H9 (cell line): ENCODE measurements around the gene MRPL28. TPM values are rescaled to one million over a fixed set of nuclear protein-coding genes. Genes with fewer than 3 reads are reported as not detected.

ENCODE experiments used
- DNase-seq: peaks from one replicate; pipeline ENCODE4 v3.0.0-alpha.2; 2017
- H2AFZ ChIP-seq: one replicate; pipeline ENCODE4 v1.6.1; 2013; ENCODE audit warnings: mild to moderate bottlenecking, low read length, control low read depth, moderate library complexity
- H2AK5ac ChIP-seq: 2 replicates; pipeline ENCODE4 v1.6.1; 2013; ENCODE audit warnings: low read length, control low read depth, mixed read lengths; ENCODE audit not compliant: insufficient read length
- H2BK120ac ChIP-seq: one replicate; pipeline ENCODE4 v1.6.1; 2013; ENCODE audit warnings: low read depth, mild to moderate bottlenecking, low read length, control low read depth, inconsistent platforms; ENCODE audit not compliant: poor library complexity, severe bottlenecking
- H2BK12ac ChIP-seq: 2 replicates; pipeline ENCODE4 v1.6.1; 2013; ENCODE audit warnings: low read length, control low read depth, mixed read lengths, low read depth; ENCODE audit not compliant: insufficient read length
- H2BK15ac ChIP-seq: 2 replicates; pipeline ENCODE4 v1.6.1; 2013; ENCODE audit warnings: low read depth, low read length, control low read depth
- H2BK20ac ChIP-seq: one replicate; pipeline ENCODE4 v1.6.1; 2013; ENCODE audit warnings: low read depth, mild to moderate bottlenecking, low read length, control low read depth, inconsistent platforms; ENCODE audit not compliant: poor library complexity, severe bottlenecking
- H2BK5ac ChIP-seq: 2 replicates; pipeline ENCODE4 v1.6.1; 2013; ENCODE audit warnings: low read length, control low read depth, mixed read lengths; ENCODE audit not compliant: insufficient read length
- H3K14ac ChIP-seq: 2 replicates; pipeline ENCODE4 v1.6.1; 2013; ENCODE audit warnings: low read length, control low read depth; ENCODE audit not compliant: insufficient read depth
- H3K18ac ChIP-seq: 2 replicates; pipeline ENCODE4 v1.6.1; 2013; ENCODE audit warnings: low read depth, mild to moderate bottlenecking, mixed read lengths, low read length, control low read depth; ENCODE audit not compliant: insufficient read length
- H3K23ac ChIP-seq: 2 replicates; pipeline ENCODE4 v1.6.1; 2013; ENCODE audit warnings: low read length, control low read depth, mixed read lengths, low read depth; ENCODE audit not compliant: insufficient read length
- H3K23me2 ChIP-seq: 2 replicates; pipeline ENCODE4 v1.6.1; 2013; ENCODE audit warnings: low read depth, mild to moderate bottlenecking, mixed read lengths, low read length, control low read depth; ENCODE audit not compliant: insufficient read length, poor library complexity, severe bottlenecking
- H3K27ac ChIP-seq: 2 replicates; pipeline ENCODE4 v1.5.1; 2013; ENCODE audit warnings: low read length, control low read depth, mixed read lengths, low read depth; ENCODE audit not compliant: insufficient read length
- H3K27me3 ChIP-seq: 2 replicates; pipeline ENCODE4 v1.6.1; 2013; ENCODE audit warnings: low read length, control low read depth, inconsistent platforms; ENCODE audit not compliant: insufficient read depth
- H3K4ac ChIP-seq: 2 replicates; pipeline ENCODE4 v1.6.1; 2013; ENCODE audit warnings: low read depth, mild to moderate bottlenecking, control low read depth, inconsistent platforms, low read length, moderate library complexity
- H3K4me1 ChIP-seq: 2 replicates; pipeline ENCODE4 v1.6.1; 2013; ENCODE audit warnings: low read length, control low read depth, inconsistent platforms; ENCODE audit not compliant: insufficient read depth
- H3K4me2 ChIP-seq: 2 replicates; pipeline ENCODE4 v1.6.1; 2013; ENCODE audit warnings: low read length, control low read depth, mixed read lengths; ENCODE audit not compliant: insufficient read length, insufficient read depth
- H3K56ac ChIP-seq: 2 replicates; pipeline ENCODE4 v1.6.1; 2013; ENCODE audit warnings: low read depth, mild to moderate bottlenecking, mixed read lengths, low read length, control low read depth; ENCODE audit not compliant: insufficient read length
- H3K79me1 ChIP-seq: 2 replicates; pipeline ENCODE4 v1.6.1; 2013; ENCODE audit warnings: low read depth, mild to moderate bottlenecking, moderate library complexity, low read length, control low read depth, inconsistent platforms; ENCODE audit not compliant: insufficient read depth, poor library complexity, severe bottlenecking
- H3K79me2 ChIP-seq: 2 replicates; pipeline ENCODE4 v1.6.1; 2013; ENCODE audit warnings: low read length, control low read depth, inconsistent platforms; ENCODE audit not compliant: insufficient read depth
- H3K9ac ChIP-seq: 2 replicates; pipeline ENCODE4 v1.6.1; 2013; ENCODE audit warnings: low read length, control low read depth, mixed read lengths; ENCODE audit not compliant: insufficient read length; ENCODE audit errors: extremely low read depth
- H3K9me3 ChIP-seq: one replicate; pipeline ENCODE4 v1.6.1; 2013; ENCODE audit warnings: low read depth, low read length, inconsistent platforms; ENCODE audit not compliant: control insufficient read depth
- H3T11ph ChIP-seq: one replicate; pipeline ENCODE4 v1.6.1; 2013; ENCODE audit warnings: mild to moderate bottlenecking, low read length, control low read depth, inconsistent platforms
- H4K20me1 ChIP-seq: one replicate; pipeline ENCODE4 v1.6.1; 2013; ENCODE audit not compliant: control insufficient read depth, insufficient read length, insufficient read depth
- H4K5ac ChIP-seq: 2 replicates; pipeline ENCODE4 v1.6.1; 2013; ENCODE audit warnings: low read depth, mild to moderate bottlenecking, mixed read lengths, low read length, control low read depth; ENCODE audit not compliant: insufficient read length
- H4K8ac ChIP-seq: replicated peaks from 2 replicates; pipeline ENCODE4 v1.6.1; 2013; ENCODE audit warnings: low read length, control low read depth, mixed read lengths, low read depth; ENCODE audit not compliant: insufficient read length
- H4K91ac ChIP-seq: 2 replicates; pipeline ENCODE4 v1.6.1; 2013; ENCODE audit warnings: low read depth, mild to moderate bottlenecking, moderate library complexity, mixed read lengths, low read length, control low read depth; ENCODE audit not compliant: insufficient read length
- H3K27ac Mint-ChIP-seq, 3 experiments: 2 replicates in 2 of 3; 3 replicates in 1 of 3; pipeline ENCODE4 v1.8.0; 2020 to 2021; ENCODE audit warnings: mixed read lengths in 3 of 3, mild to moderate bottlenecking in 1 of 3, moderate library complexity in 1 of 3
- H3K27me3 Mint-ChIP-seq: 2 replicates; pipeline ENCODE4 v1.8.0; 2021; ENCODE audit warnings: low read depth, mild to moderate bottlenecking, moderate library complexity, mixed read lengths
- H3K36me3 Mint-ChIP-seq, 3 experiments: 2 replicates in 2 of 3; 3 replicates in 1 of 3; pipeline ENCODE4 v1.8.0; 2020 to 2021; ENCODE audit warnings: low read depth in 3 of 3, mixed read lengths in 3 of 3; ENCODE audit not compliant: insufficient read depth in 1 of 3
- H3K4me1 Mint-ChIP-seq, 2 experiments: 2 replicates each; pipeline ENCODE4 v1.8.0; 2020; ENCODE audit warnings: mixed read lengths in 2 of 2
- H3K4me3 Mint-ChIP-seq, 2 experiments: 2 replicates in 1 of 2; 3 replicates in 1 of 2; pipeline ENCODE4 v1.8.0; 2020 to 2021; ENCODE audit warnings: mild to moderate bottlenecking in 2 of 2, mixed read lengths in 2 of 2, moderate library complexity in 1 of 2
- H3K9me3 Mint-ChIP-seq, 2 experiments: 2 replicates in 1 of 2; 3 replicates in 1 of 2; pipeline ENCODE4 v1.8.0; 2020; ENCODE audit warnings: mild to moderate bottlenecking in 2 of 2, mixed read lengths in 2 of 2, moderate library complexity in 1 of 2
- CTCF ChIP-seq: fragments of 200-600 bp; sonication (generic); conservative IDR thresholded peaks from 3 replicates; pipeline ENCODE4 v1.8.0; 2021; ENCODE audit warnings: antibody characterized with exemption, mild to moderate bottlenecking
- WGBS: extraction: QIAGEN DNeasy Blood & Tissue Kit; methylation state at CpG from one replicate; pipeline ENCODE4 v1.1.7; 2013; ENCODE audit warnings: missing lambda C conversion rate, low lambda C conversion rate, mixed read lengths; ENCODE audit not compliant: insufficient read length; ENCODE audit errors: extremely low coverage; 5-methylcytosine and 5-hydroxymethylcytosine counted together
- total RNA-seq: library from RNA; stranded (reverse); gene quantifications from 2 replicates; pipeline ENCODE4 v1.2.1, GENCODE V29; 2021

The MRPL28 gene
- total RNA-seq, 1 experiment from 2014 or later = 154 TPM

GRCh38 chr16:411576-412265, 41.4 kb upstream of the MRPL28 start:
- no peak overlapping the region for H3K14ac ChIP-seq
- H3K36me3 Mint-ChIP-seq = peaks cover 0 to 18% (median 17%) of the 10 kb centered on the region in 3 experiments; a peak in 5 of 7 replicates
- no peak overlapping the region for H3K4me3 Mint-ChIP-seq

More at GRCh38 chr16:411576-412265, 41.4 kb upstream of the MRPL28 start:
- no peak overlapping the region for H2BK5ac ChIP-seq
- H3K9me3 Mint-ChIP-seq = no peaks in the 10 kb centered on the region
- H3K27ac Mint-ChIP-seq = no peak overlapping the region; a peak in 1 of 7 replicates
- no peak overlapping the region for H2BK20ac ChIP-seq
- H4K91ac ChIP-seq = no peak overlapping the region
- H3K9ac ChIP-seq = no peak overlapping the region
- no peaks in the 10 kb centered on the region for H4K20me1 ChIP-seq
- H3K27ac ChIP-seq = no peak overlapping the region
- H4K5ac ChIP-seq = no peak overlapping the region
- DNase-seq = no peak
- no peaks in the 10 kb centered on the region for H3K4me1 Mint-ChIP-seq
- no peak overlapping the region for H3T11ph ChIP-seq
- no peaks in the 10 kb centered on the region for H3K9me3 ChIP-seq
- H3K56ac ChIP-seq = no peak overlapping the region
- no CpG with 5 or more reads among the region's 26 CpGs for WGBS
- no peak overlapping the region for H2AFZ ChIP-seq
- no peak overlapping the region for H3K4ac ChIP-seq
- H3K4me2 ChIP-seq = no peak overlapping the region
- no peaks in the 10 kb centered on the region for H3K23me2 ChIP-seq
- H2BK15ac ChIP-seq = no peak overlapping the region
- no peak overlapping the region for H3K23ac ChIP-seq
- no peaks in the 10 kb centered on the region for H3K4me1 ChIP-seq
- H2BK12ac ChIP-seq = no peak overlapping the region
- H3K18ac ChIP-seq = no peak overlapping the region
- no peaks in the 10 kb centered on the region for H3K27me3 Mint-ChIP-seq
- TF ChIP-seq CTCF = no peak
- no peak overlapping the region for H2BK120ac ChIP-seq
- no peaks in the 10 kb centered on the region for H3K79me2 ChIP-seq
- H4K8ac ChIP-seq = no peak overlapping the region
- no peaks in the 10 kb centered on the region for H3K27me3 ChIP-seq
- no peaks in the 10 kb centered on the region for H3K79me1 ChIP-seq
- H2AK5ac ChIP-seq = no peak overlapping the region
